GM23338 (cell line): Measurements from ENCODE around the gene C6orf136. TPM values are rescaled to one million over a fixed set of nuclear protein-coding genes. Genes with fewer than 3 reads are reported as not detected.

Source experiments
- ATAC-seq: fragments of 200-7000 bp; cut with Tn5 transposase; 3 replicates; pipeline ENCODE4 v1.9.1; 2020
- DNase-seq: peaks from one replicate; pipeline ENCODE4 v3.0.0-alpha.2; 2015; ENCODE audit warnings: low spot score
- H2AFZ ChIP-seq: fragments of 200-600 bp; sonication (generic); 2 replicates; pipeline ENCODE4 v1.8.0; 2016; ENCODE audit warnings: antibody characterized with exemption, mild to moderate bottlenecking, moderate library complexity
- H3F3A ChIP-seq: fragments of 200-600 bp; sonication (generic); replicated peaks from 2 replicates; pipeline ENCODE4 v1.8.0; 2017; ENCODE audit warnings: antibody characterized with exemption, mixed run types, low read depth
- H3K27ac ChIP-seq: fragments of 200-600 bp; sonication (generic); 2 replicates; pipeline ENCODE4 v1.6.1; 2016; ENCODE audit warnings: low read depth
- H3K27me3 ChIP-seq: fragments of 200-600 bp; sonication (generic); 2 replicates; pipeline ENCODE4 v1.8.0; 2016; ENCODE audit warnings: mild to moderate bottlenecking, mixed run types, moderate library complexity; ENCODE audit not compliant: insufficient read depth
- H3K36me3 ChIP-seq: fragments of 200-600 bp; sonication (generic); 2 replicates; pipeline ENCODE4 v1.8.0; 2016; ENCODE audit warnings: mild to moderate bottlenecking; ENCODE audit not compliant: insufficient read depth
- H3K4me1 ChIP-seq: fragments of 200-600 bp; sonication (generic); 2 replicates; pipeline ENCODE4 v1.8.0; 2016; ENCODE audit warnings: mild to moderate bottlenecking, moderate library complexity; ENCODE audit not compliant: insufficient read depth
- H3K4me2 ChIP-seq: fragments of 200-600 bp; sonication (generic); 2 replicates; pipeline ENCODE4 v1.7.1; 2017; ENCODE audit warnings: mixed run types
- H3K4me3 ChIP-seq: fragments of 200-600 bp; sonication (generic); 2 replicates; pipeline ENCODE4 v1.6.1; 2016; ENCODE audit warnings: mixed run types
- H3K79me2 ChIP-seq: fragments of 200-600 bp; sonication (generic); replicated peaks from 2 replicates; pipeline ENCODE4 v1.8.0; 2017; ENCODE audit warnings: mild to moderate bottlenecking; ENCODE audit not compliant: insufficient read depth
- H3K9me2 ChIP-seq: fragments of 200-600 bp; sonication (generic); 2 replicates; pipeline ENCODE4 v1.8.0; 2017; ENCODE audit not compliant: insufficient read depth
- H4K20me1 ChIP-seq: fragments of 200-600 bp; sonication (generic); replicated peaks from 2 replicates; pipeline ENCODE4 v1.8.0; 2017; ENCODE audit warnings: mild to moderate bottlenecking; ENCODE audit not compliant: insufficient read depth
- H3K27ac Mint-ChIP-seq: 2 replicates; pipeline ENCODE4 v1.8.0; 2020; ENCODE audit warnings: inconsistent platforms, mild to moderate bottlenecking, moderate library complexity, mixed read lengths
- H3K27me3 Mint-ChIP-seq: 3 replicates; pipeline ENCODE4 v1.8.0; 2022; ENCODE audit warnings: low read depth, mild to moderate bottlenecking, moderate library complexity, mixed read lengths, inconsistent platforms; ENCODE audit not compliant: insufficient read depth, poor library complexity
- H3K36me3 Mint-ChIP-seq: 3 replicates; pipeline ENCODE4 v1.8.0; 2021; ENCODE audit warnings: low read depth, mild to moderate bottlenecking, inconsistent platforms, moderate library complexity, mixed read lengths
- H3K4me1 Mint-ChIP-seq: 3 replicates; pipeline ENCODE4 v1.8.0; 2020; ENCODE audit warnings: mild to moderate bottlenecking, inconsistent platforms, mixed read lengths
- H3K4me3 Mint-ChIP-seq: 3 replicates; pipeline ENCODE4 v1.8.0; 2021; ENCODE audit warnings: moderate library complexity, mild to moderate bottlenecking, inconsistent platforms, mixed read lengths
- H3K9me3 Mint-ChIP-seq: 3 replicates; pipeline ENCODE4 v1.8.0; 2020; ENCODE audit warnings: moderate library complexity, mild to moderate bottlenecking, inconsistent platforms, mixed read lengths
- CREB1 ChIP-seq: fragments of 250-450 bp; sonication (Bioruptor Pico); IDR thresholded peaks from 2 replicates; pipeline ENCODE4 v1.5.0; 2020; ENCODE audit warnings: low read depth, mild to moderate bottlenecking, moderate library complexity
- CTCF ChIP-seq, 2 experiments: fragments of 200-600 bp in 1 of 2; sonication (generic) in 1 of 2; conservative IDR thresholded peaks; 2 replicates each; pipeline versions ENCODE4 v1.5.1 to v1.6.1; 2016 to 2017; ENCODE audit warnings: antibody characterized with exemption in 2 of 2, low read depth in 2 of 2, mild to moderate bottlenecking in 2 of 2, moderate library complexity in 1 of 2
- ETS1 ChIP-seq: IDR thresholded peaks from 2 replicates; pipeline ENCODE4 v1.6.1; 2016; ENCODE audit warnings: antibody characterized with exemption
- EZH2 ChIP-seq: fragments of 200-600 bp; sonication (generic); IDR thresholded peaks from one replicate; pipeline ENCODE4 v1.8.0; 2017; ENCODE audit warnings: antibody characterized with exemption, mild to moderate bottlenecking, low read depth; ENCODE audit not compliant: unreplicated experiment
- EZH2phosphoT487 ChIP-seq: fragments of 200-600 bp; sonication (generic); IDR thresholded peaks from one replicate; pipeline ENCODE4 v1.8.1; 2018; ENCODE audit warnings: antibody characterized with exemption; ENCODE audit not compliant: unreplicated experiment
- JUNB ChIP-seq: IDR thresholded peaks from one replicate; pipeline ENCODE4 v1.6.1; 2016; ENCODE audit warnings: antibody characterized with exemption; ENCODE audit not compliant: unreplicated experiment
- NANOG ChIP-seq: IDR thresholded peaks from 2 replicates; pipeline ENCODE4 v1.6.1; 2016; ENCODE audit warnings: antibody characterized with exemption, borderline replicate concordance
- POLR2AphosphoS5 ChIP-seq: IDR thresholded peaks from 2 replicates; pipeline ENCODE4 v1.6.1; 2016; ENCODE audit warnings: antibody characterized with exemption, low read depth
- REST ChIP-seq: IDR thresholded peaks from one replicate; pipeline ENCODE4 v1.6.1; 2018; ENCODE audit warnings: antibody characterized with exemption; ENCODE audit not compliant: unreplicated experiment
- STAT1 ChIP-seq: IDR thresholded peaks from one replicate; pipeline ENCODE4 v1.6.1; 2016; ENCODE audit warnings: antibody characterized with exemption; ENCODE audit not compliant: unreplicated experiment
- ZNF114 ChIP-seq: fragments of 250-450 bp; sonication (Bioruptor Pico); IDR thresholded peaks from 2 replicates; pipeline ENCODE4 v1.5.0; 2020; ENCODE audit warnings: mild to moderate bottlenecking, moderate library complexity
- ZNF331 ChIP-seq: fragments of 250-450 bp; sonication (Bioruptor Pico); IDR thresholded peaks from 2 replicates; pipeline ENCODE4 v1.5.0; 2020; ENCODE audit warnings: low read depth, mild to moderate bottlenecking, moderate library complexity
- ZNF462 ChIP-seq: fragments of 250-450 bp; sonication (Bioruptor Pico); IDR thresholded peaks from 2 replicates; pipeline ENCODE4 v1.5.0; 2020; ENCODE audit warnings: mild to moderate bottlenecking, moderate library complexity
- polyA plus RNA-seq: library from polyadenylated mRNA; unstranded; fragments of >200 nt; fragmentation: Nextera tagmentation; extraction: Ambion mirVana; gene quantifications from 2 replicates; pipeline ENCODE4 v1.2.1, GENCODE V29; 2016
- total RNA-seq: library from RNA; depleted of rRNA; stranded (reverse); fragments of >200 nt; shearing (Covaris generic); gene quantifications from 2 replicates; pipeline ENCODE4 v1.2.3, GENCODE V29; 2014

C6orf136 gene
- total and polyA plus RNA-seq, 2 experiments from 2014 or later, result 12.5 to 27.5 TPM

- Histone ChIP-seq H3K27me3 (no peaks in the 10 kb centered on the region), H3K36me3 (peaks cover 52% of the 10 kb centered on the region), H3K4me2 (no peak overlapping the region), H3K27ac (no peak overlapping the region), H3K9me2 (no peaks in the 10 kb centered on the region), H2AFZ (no peak overlapping the region), H3K79me2 (0 out of 2 replicates have a peak, but pooled peaks cover 3% of the 10 kb centered on the region), H3K4me3 (no peak overlapping the region), H3K4me1 (no peaks in the 10 kb centered on the region), H3F3A (peaks cover 67% of the 10 kb centered on the region), H4K20me1 (peaks cover 28% of the 10 kb centered on the region)
- Mint-ChIP-seq H3K27me3 (peaks cover 12% of the 10 kb centered on the region), H3K36me3 (peaks cover 80% of the 10 kb centered on the region), H3K4me3 (no peak overlapping the region), H3K4me1 (no peaks in the 10 kb centered on the region; the same call in 2 of the 3 replicates), H3K9me3 (no peaks in the 10 kb centered on the region), H3K27ac (no peak overlapping the region)
- ATAC-seq, result no peak
- DNase-seq, result no peak
- TF ChIP-seq ZNF331 (CRISPR knock-in tag) (no peak), ZNF114 (CRISPR knock-in tag) (no peak), CTCF (conservative IDR thresholded peaks at IDR 0.05; ENCODE audit: low read depth in 2 of 2) (no peak), ETS1 (no peak), ZNF462 (CRISPR knock-in tag) (no peak), NANOG (no peak), REST (no peak), JUNB (no peak), EZH2phosphoT487 (no peak), EZH2 (no peak), STAT1 (no peak), POLR2AphosphoS5 (no peak), CREB1 (CRISPR knock-in tag) (no peak)
These were observed 44.9 kb upstream of the C6orf136 start for GRCh38 chr6:30601815-30602641.
